ENCODE results near the gene MTMR2. TPM values are rescaled to one million over a fixed set of nuclear protein-coding genes. Genes with fewer than 3 reads are reported as not detected.

The MTMR2 gene
- total and polyA plus RNA-seq, 2 donors (not counting 3 experiments of a cell fraction or from before 2014, with no cell fraction given), result 19.5 to 49.5 TPM

GRCh38 chr11:95884802-95885201 lies 39.1 kb downstream of the MTMR2 start:
- H3K27me3 ChIP-seq (ENCODE audit: control insufficient read depth in 2 of 2, insufficient read depth in 2 of 2, low read length in 2 of 2), result no peaks in the 10 kb centered on the region
- H3K36me3 ChIP-seq (ENCODE audit: control insufficient read depth in 2 of 2, extremely low read depth in 1 of 2, insufficient read depth in 2 of 2, low read length in 2 of 2), result no peaks in the 10 kb centered on the region
- no peak overlapping the region for H3K4me2 ChIP-seq (ENCODE audit: insufficient read depth, low read length)
- dilution Hi-C loops (cut with MboI; ENCODE audit: extremely low pct_ligation_motif_present, low sequenced_read_pairs) (no loop called here), intact Hi-C loops (cut with micrococcal nuclease) (loop anchor here (5.0 kb wide), 1 partner anchor 32 kb away; no protein-coding TSS in a partner anchor)
- H3K9ac ChIP-seq (replicated peaks; ENCODE audit: extremely low read depth, insufficient read depth, low read length), result no peak overlapping the region
- DNase-seq (ENCODE audit: low read depth, low spot score) (no peak), FAIRE-seq (no peak)
- H3K79me2 ChIP-seq (ENCODE audit: control insufficient read depth, insufficient read depth, low read length), result peaks cover 9% of the 10 kb centered on the region
- ChIA-PET POLR2A (no interaction called here), CTCF (interaction anchor here (1.3 to 2.3 kb wide), 4 partner anchors 36 to 509 kb away, joined by 3 to 9 read pairs (median 6); partner anchors contain the start of genes CCDC82 and JRKL)
- H3K4me3 ChIP-seq (replicated peaks in 1 of 3; ENCODE audit: insufficient read depth in 1 of 3, low read depth in 1 of 3, low read length in 3 of 3), result no peak overlapping the region
- H3K4me1 ChIP-seq (ENCODE audit: control insufficient read depth, extremely low read depth, insufficient read depth, low read length), result peaks cover 8% of the 10 kb centered on the region
- H3K9me3 ChIP-seq (replicated peaks; ENCODE audit: control insufficient read depth, insufficient read depth, low read length), result no peaks in the 10 kb centered on the region
- H2AFZ ChIP-seq (ENCODE audit: low read depth, low read length), result no peak overlapping the region
- no TSS peak for BruUV-seq (replicated peaks)
- no peaks in the 10 kb centered on the region for H4K20me1 ChIP-seq (replicated peaks; ENCODE audit: control insufficient read depth, extremely low read depth, insufficient read depth, low read length)
- peak overlapping the region; percentile 20 for H3K27ac ChIP-seq (ENCODE audit: insufficient read depth, low read depth, low read length)
- TF ChIP-seq POLR2A (IDR thresholded peaks at IDR 0.05; ENCODE audit: low read depth, low read length) (no peak), MYC (IDR thresholded peaks at IDR 0.05; ENCODE audit: low read depth, low read length) (no peak), MAX (IDR thresholded peaks at IDR 0.05; ENCODE audit: insufficient read depth, insufficient read length) (no peak), GATA2 (IDR thresholded peaks at IDR 0.05; ENCODE audit: insufficient read depth, insufficient read length, low read depth, low read length) (no peak), POLR2AphosphoS5 (IDR thresholded peaks at IDR 0.05; ENCODE audit: insufficient read depth, low read depth, low read length) (no peak), JUN (IDR thresholded peaks at IDR 0.05; ENCODE audit: borderline replicate concordance, insufficient read depth, insufficient read length, low read depth) (no peak), EZH2 (IDR thresholded peaks at IDR 0.05; ENCODE audit: borderline replicate concordance, low read depth, low read length, severe bottlenecking) (no peak), FOS (IDR thresholded peaks at IDR 0.05; ENCODE audit: borderline replicate concordance, insufficient read depth, low read length) (no peak)
- TF ChIP-seq, protein P1, sequence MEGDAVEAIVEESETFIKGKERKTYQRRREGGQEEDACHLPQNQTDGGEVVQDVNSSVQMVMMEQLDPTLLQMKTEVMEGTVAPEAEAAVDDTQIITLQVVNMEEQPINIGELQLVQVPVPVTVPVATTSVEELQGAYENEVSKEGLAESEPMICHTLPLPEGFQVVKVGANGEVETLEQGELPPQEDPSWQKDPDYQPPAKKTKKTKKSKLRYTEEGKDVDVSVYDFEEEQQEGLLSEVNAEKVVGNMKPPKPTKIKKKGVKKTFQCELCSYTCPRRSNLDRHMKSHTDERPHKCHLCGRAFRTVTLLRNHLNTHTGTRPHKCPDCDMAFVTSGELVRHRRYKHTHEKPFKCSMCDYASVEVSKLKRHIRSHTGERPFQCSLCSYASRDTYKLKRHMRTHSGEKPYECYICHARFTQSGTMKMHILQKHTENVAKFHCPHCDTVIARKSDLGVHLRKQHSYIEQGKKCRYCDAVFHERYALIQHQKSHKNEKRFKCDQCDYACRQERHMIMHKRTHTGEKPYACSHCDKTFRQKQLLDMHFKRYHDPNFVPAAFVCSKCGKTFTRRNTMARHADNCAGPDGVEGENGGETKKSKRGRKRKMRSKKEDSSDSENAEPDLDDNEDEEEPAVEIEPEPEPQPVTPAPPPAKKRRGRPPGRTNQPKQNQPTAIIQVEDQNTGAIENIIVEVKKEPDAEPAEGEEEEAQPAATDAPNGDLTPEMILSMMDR (IDR thresholded peaks at IDR 0.05; ENCODE audit: extremely low read depth in 1 of 2, insufficient read depth in 1 of 2, low read depth in 1 of 2, low read length in 2 of 2), result no peak
- H3K9me1 ChIP-seq (replicated peaks; ENCODE audit: control insufficient read depth, extremely low read depth, insufficient read depth, low read length), result no peaks in the 10 kb centered on the region

Measured in endothelial cell of umbilical vein (primary cell).